IPS-15b (cell line): ENCODE results near the gene HCFC1.

Source experiments
- H3K27me3 ChIP-seq: one replicate; pipeline ENCODE4 v1.6.1; 2013; ENCODE audit warnings: low read length; ENCODE audit not compliant: control insufficient read depth, insufficient read depth
- H3K36me3 ChIP-seq: one replicate; pipeline ENCODE4 v1.6.1; 2013; ENCODE audit warnings: low read length; ENCODE audit not compliant: control insufficient read depth, insufficient read depth
- H3K4me1 ChIP-seq: one replicate; pipeline ENCODE4 v1.6.1; 2013; ENCODE audit warnings: mild to moderate bottlenecking, low read length; ENCODE audit not compliant: control insufficient read depth, insufficient read depth
- H3K4me3 ChIP-seq: one replicate; pipeline ENCODE4 v1.5.1; 2013; ENCODE audit warnings: low read depth, low read length
- H3K9ac ChIP-seq: one replicate; pipeline ENCODE4 v1.6.1; 2013; ENCODE audit warnings: low read depth, mild to moderate bottlenecking, low read length
- H3K9me3 ChIP-seq: one replicate; pipeline ENCODE4 v1.6.1; 2013; ENCODE audit warnings: mild to moderate bottlenecking, low read length; ENCODE audit not compliant: control insufficient read depth, insufficient read depth

HCFC1 gene

DNA sequence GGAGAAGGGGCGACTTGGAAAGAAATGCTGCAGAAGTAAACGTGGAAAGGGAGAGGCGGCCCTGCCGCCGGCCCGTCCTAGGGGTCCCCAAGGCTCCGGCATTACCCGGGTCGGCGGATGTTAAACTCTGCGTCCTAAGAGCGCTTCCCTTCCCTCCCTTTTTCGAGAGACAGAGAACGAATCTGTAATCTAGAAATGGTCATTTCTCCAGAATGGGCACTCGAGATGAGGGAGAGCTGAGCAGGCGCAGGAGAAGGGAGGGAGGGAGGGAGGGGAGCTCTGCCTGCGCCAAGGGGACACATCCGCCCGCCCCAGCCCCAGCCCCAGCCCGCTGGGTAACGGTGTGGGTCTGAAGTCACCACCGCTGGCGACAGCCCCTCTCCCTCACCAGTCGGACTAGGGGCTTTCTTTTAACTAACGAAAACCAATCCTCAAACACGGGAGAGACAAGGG is 1.7 kb downstream of the HCFC1 start:
- Histone ChIP-seq H3K9me3 (peaks cover 8% of the 10 kb centered on the region), H3K4me3 (peak overlapping the region; percentile 95), H3K4me1 (peaks cover 3% of the 10 kb centered on the region), H3K9ac (peak overlapping the region; percentile 65), H3K27me3 (no peaks in the 10 kb centered on the region), H3K36me3 (peaks cover 5% of the 10 kb centered on the region)

DNA sequence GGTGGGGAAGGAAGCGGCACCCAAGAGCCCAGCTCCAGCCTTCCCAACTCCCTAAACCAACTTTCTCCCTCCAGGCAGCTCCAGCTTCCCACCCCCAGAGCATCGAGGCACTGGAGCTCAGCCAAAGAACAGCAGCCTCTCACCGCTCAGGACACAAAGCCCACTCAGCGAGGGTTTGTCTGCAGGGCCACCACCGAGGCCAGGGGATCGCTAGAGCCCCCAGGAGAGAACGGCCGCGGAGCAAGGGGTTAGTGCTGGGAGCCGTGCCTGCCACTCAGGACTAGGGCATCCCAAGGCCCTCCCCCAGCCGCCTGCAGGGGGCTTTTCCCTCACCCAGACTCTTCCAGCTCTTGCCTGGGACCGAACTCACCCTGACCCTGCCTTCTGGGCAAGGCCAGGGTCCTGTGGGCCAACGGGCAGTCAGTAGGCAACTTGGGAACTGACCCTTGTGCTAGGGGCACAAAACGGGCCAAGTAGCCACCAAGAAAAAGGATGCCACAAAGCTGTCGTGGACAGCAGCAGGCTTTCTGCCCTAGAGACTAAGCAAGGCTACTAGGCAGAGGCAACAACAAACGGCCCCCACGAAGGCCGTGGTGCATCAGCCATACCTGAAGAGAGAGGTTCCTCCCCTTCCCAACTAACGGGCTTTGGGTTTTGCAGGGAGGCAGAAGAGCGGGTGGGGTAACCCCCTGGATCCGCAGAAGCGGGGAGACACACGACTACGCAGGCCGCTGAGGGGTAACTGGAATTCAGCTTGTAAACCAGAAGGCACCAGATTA is 2.3 kb downstream of the HCFC1 start:
- Histone ChIP-seq H3K9me3 (peaks cover 5% of the 10 kb centered on the region), H3K36me3 (peaks cover 9% of the 10 kb centered on the region), H3K4me3 (peak overlapping the region; percentile 95), H3K9ac (peak overlapping the region; percentile 65), H3K4me1 (peaks cover 3% of the 10 kb centered on the region), H3K27me3 (no peaks in the 10 kb centered on the region)

DNA sequence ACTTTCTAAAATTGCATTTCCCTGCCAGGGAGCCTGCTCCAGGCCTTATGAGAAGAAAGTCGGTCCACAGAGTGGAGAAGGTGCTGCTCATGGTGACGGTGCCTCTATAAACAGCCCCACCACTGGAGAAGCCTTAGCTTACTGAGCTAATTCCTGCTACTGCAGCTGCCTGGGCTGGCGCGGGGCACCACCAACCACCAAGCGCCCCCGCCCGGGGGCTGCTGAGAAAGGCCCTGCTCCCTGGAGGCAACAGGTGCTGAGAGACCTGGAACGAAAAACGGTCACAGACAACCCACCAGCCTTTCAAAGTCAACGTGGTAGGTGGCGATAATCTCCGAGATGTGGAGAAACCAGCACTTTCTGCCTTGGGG is 2.9 kb downstream of the HCFC1 start:
- Histone ChIP-seq H3K27me3 (no peaks in the 10 kb centered on the region), H3K4me3 (peak overlapping the region; percentile 95), H3K36me3 (peaks cover 15% of the 10 kb centered on the region), H3K9ac (no peak overlapping the region), H3K4me1 (peaks cover 3% of the 10 kb centered on the region), H3K9me3 (peaks cover 4% of the 10 kb centered on the region)

DNA sequence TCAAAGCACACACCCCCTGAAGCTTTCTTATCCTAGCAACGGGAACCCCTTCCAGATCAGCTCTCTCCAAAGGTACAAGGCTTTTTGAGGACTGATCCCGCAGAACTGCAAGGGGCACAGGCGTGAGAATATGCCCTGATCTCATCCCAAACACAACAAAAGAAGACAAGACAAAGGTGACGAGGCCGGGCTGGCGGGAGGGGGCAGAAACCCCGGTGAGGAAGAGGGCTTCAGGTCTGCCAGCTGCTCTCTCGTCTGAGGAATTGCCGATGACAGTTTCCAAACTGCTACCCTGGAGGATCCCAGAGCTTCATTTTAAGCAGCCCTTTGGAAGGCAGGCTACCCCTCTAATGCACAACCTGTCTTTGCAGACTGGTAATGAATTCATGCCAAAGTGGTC is 3.4 kb downstream of the HCFC1 start:
- H3K4me3 ChIP-seq = peak overlapping the region; percentile 22
- no peaks in the 10 kb centered on the region for H3K27me3 ChIP-seq
- H3K36me3 ChIP-seq = peaks cover 18% of the 10 kb centered on the region
- H3K4me1 ChIP-seq = peaks cover 3% of the 10 kb centered on the region
- H3K9me3 ChIP-seq = peaks cover 4% of the 10 kb centered on the region
- H3K9ac ChIP-seq = no peak overlapping the region

DNA sequence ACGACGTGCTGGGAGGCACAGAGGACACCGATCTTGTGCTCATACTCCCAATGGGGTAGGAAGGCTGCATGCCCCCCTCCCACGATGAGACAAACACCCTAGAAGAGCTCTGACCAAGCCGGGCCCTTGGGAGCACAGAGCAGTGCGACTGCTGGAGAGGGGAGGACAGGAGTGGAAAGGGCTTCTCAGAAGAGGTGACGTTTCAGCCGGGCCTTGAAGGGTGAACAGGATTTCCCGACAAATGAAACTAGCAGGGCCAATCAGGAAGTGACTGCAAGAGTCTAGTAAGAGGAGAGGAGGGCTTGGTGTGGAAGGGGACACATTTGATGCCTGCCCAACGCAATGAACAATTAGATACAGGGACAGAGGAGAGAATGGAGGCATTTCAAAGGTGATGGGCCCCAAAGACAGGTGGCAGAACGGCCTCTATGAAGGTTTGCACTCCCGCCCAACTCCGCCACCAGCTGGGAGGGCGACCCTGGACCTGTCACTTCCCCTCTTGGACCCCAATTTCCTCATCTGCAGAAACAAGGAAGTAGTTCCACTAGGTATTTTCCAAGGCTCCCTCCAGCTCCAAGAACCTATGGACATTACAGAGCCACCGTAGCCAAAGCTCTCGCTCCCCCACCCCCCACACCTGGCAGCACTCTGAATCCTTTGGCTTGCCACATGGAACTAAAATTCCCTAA is 3.9 kb downstream of the HCFC1 start:
- H3K9me3 ChIP-seq = peaks cover 4% of the 10 kb centered on the region
- H3K9ac ChIP-seq = no peak overlapping the region
- no peaks in the 10 kb centered on the region for H3K27me3 ChIP-seq
- H3K4me3 ChIP-seq = peak overlapping the region; percentile 18
- H3K36me3 ChIP-seq = peaks cover 22% of the 10 kb centered on the region
- H3K4me1 ChIP-seq = peaks cover 3% of the 10 kb centered on the region

DNA sequence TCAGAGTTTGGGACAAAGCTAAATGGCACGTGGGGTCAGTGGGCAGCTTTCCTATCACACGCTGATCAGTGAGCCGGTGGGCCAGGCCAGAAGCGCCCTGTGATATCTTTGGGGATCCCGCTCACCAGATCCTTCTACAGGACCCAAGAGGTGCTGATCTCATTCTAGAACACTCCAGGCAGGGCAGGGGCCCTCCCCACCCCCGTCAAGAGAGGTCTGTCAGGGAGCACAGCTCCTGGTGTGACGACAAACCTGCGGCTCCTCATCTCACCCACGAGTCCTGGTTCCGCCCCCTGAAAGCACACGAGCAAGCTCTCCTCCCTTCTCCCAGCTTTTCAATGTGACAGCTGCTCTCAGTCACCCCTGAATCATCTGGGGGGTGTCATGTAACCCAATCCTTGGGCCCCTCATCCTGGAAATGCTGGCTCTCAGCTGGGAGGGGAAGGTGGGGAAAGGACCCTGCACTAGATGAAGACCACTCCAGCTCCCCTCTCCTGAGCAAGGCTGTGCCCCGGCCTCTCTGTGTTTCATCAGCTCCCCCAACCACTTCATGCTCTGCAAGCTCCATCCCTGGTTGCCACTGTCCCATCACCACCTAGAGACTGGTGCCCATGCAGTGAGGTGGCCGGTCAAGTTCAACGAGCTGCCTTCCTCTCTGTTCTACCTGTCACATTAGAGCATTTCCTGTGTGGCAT is 4.6 kb downstream of the HCFC1 start:
- Histone ChIP-seq H3K9ac (peak overlapping the region; percentile 54), H3K27me3 (no peaks in the 10 kb centered on the region), H3K4me1 (peaks cover 3% of the 10 kb centered on the region), H3K4me3 (peak overlapping the region; percentile 18), H3K36me3 (peaks cover 27% of the 10 kb centered on the region), H3K9me3 (peaks cover 4% of the 10 kb centered on the region)

DNA sequence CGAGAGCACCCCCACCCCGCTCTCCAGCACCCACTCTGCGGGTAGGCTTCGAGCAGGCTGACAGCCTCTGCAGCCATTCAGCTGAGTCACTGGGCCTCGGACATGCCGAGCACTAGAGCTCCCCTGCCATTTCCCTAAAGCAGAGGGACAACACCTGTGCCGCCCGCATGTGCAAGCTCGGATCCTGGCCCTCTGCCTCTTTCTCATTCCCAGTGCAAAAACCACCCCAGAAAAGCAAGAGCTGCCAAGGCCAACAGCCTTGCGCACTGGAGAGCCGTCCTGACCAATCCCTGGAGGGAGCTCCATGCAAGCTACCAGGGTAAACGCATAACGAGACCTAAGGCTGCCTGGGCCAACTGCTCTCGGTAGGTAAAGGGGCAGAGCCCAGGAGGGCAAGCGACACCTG is 5.3 kb downstream of the HCFC1 start:
- peaks cover 34% of the 10 kb centered on the region for H3K36me3 ChIP-seq
- H3K27me3 ChIP-seq = no peaks in the 10 kb centered on the region
- peaks cover 3% of the 10 kb centered on the region for H3K4me1 ChIP-seq
- peaks cover 4% of the 10 kb centered on the region for H3K9me3 ChIP-seq
- H3K9ac ChIP-seq = peak overlapping the region; percentile 54
- no peak overlapping the region for H3K4me3 ChIP-seq

DNA sequence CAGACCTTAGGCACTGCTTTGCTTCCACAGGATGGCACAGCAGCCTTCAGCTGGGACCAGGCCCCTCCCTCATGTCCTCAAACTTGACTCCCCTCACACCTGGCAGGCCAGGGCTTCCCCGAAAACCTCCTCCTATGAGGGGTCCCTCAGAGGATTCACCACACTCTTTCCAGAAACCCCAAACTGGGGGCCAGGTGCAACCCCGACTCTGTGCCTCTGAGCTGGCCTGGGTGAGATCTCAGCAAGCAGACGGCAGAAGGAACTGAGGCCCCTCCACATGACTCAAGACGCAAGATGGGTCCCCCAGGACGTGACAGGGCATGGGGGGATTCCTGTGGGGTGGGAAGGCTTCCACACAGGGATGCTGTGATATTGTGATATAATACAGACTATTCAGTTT is 6.2 kb downstream of the HCFC1 start:
- Histone ChIP-seq H3K4me1 (peaks cover 3% of the 10 kb centered on the region), H3K4me3 (no peak overlapping the region), H3K9ac (no peak overlapping the region), H3K36me3 (peaks cover 41% of the 10 kb centered on the region), H3K27me3 (no peaks in the 10 kb centered on the region), H3K9me3 (peaks cover 4% of the 10 kb centered on the region)

DNA sequence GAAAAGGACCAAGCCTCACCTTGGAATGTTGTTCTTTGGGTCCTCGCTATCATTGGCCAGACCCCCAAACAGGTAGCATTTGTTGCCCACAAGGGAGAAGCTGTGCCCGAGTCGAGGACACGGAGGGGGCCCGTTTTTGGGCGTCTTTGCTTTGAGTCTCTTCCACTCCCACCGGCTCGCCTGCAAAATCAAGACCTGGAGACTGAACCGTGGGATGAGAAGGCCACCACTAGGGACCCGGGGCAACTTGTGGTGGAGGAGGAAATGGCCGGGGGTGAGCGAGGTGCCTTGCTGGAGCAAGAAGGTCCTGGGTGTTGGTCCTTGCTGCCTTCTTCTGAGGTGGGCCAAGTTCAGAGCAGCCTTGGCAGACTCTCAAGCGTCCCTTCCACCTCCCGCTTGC is 7.5 kb downstream of the HCFC1 start:
- H3K9ac ChIP-seq = no peak overlapping the region
- peaks cover 54% of the 10 kb centered on the region for H3K36me3 ChIP-seq
- H3K9me3 ChIP-seq = peaks cover 7% of the 10 kb centered on the region
- H3K4me1 ChIP-seq = peaks cover 3% of the 10 kb centered on the region
- H3K4me3 ChIP-seq = no peak overlapping the region
- no peaks in the 10 kb centered on the region for H3K27me3 ChIP-seq

DNA sequence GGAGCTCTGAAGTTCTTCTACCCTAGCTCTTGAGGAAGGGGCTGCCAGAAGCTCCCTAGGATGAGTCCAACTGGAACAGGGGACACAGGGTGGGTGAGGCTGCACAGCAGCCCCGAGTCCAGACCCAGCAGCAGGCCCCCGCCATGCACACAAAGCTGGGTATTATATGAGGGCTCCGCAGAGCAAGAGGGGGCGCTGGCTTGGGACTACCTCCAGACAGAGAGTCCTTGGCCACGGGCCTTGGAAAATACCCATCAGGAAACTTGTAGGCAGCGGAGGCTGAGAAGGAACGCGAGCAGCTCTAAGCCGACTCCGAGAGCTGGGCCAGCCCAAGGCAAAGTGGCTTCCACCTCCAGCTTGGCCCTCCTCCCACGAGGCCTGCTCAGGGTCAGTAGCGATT is 8.1 kb downstream of the HCFC1 start:
- Histone ChIP-seq H3K4me3 (no peak overlapping the region), H3K36me3 (peaks cover 55% of the 10 kb centered on the region), H3K9ac (no peak overlapping the region), H3K4me1 (peaks cover 2% of the 10 kb centered on the region), H3K27me3 (no peaks in the 10 kb centered on the region), H3K9me3 (peaks cover 8% of the 10 kb centered on the region)

DNA sequence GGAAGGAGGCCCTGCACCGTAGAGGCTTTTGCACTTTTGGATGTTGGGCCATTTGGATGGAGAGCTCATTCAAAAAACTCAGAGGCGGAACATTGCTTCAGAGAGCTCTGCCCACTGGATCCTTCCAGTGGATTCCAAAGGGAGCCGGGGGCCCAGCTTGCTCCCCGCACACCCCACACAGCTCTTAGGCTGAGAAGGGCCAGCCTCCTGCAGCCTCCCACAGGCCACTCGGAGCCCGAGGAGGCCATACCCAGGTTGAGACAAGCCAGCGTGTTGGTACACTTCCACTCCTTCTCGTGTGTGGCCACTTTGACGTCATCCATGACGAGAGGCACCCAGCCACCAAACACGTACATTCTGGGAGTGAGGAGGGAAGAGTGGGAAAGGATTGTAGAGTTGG is 10.3 kb downstream of the HCFC1 start:
- H3K4me1 ChIP-seq = no peaks in the 10 kb centered on the region
- no peaks in the 10 kb centered on the region for H3K27me3 ChIP-seq
- H3K36me3 ChIP-seq = peaks cover 68% of the 10 kb centered on the region
- H3K9ac ChIP-seq = no peak overlapping the region
- no peak overlapping the region for H3K4me3 ChIP-seq
- peaks cover 4% of the 10 kb centered on the region for H3K9me3 ChIP-seq
